Activated naive CD8-positive, alpha-beta T cell treated with anti-CD3 and anti-CD28 coated beads, Interleukin-2, amount 10 ng/mL, durations not matched to agents 7 days and 5 days (primary cell): ENCODE data around the gene TREX2. TPM values are rescaled to one million over a fixed set of nuclear protein-coding genes. Genes with fewer than 3 reads are reported as not detected.

Experiments
- ATAC-seq: fragments of 150-1000 bp; cut with Tn5 transposase; one replicate; pipeline ENCODE4 v1.10.0; 2021; ENCODE audit warnings: low read depth, moderate library complexity
- POLR2A ChIA-PET: fragments of 350-600 bp; sonication (Branson Sonifier 250); formaldehyde crosslinking; loops from one replicate; lab custom pipeline; 2021; ENCODE audit warnings: antibody characterized with exemption; lab: Charles Lee
- DNase-seq: peaks from one replicate; pipeline ENCODE4 v3.0.0; 2021
- H3K27ac Mint-ChIP-seq: one replicate; pipeline ENCODE4 v1.8.0; 2022; ENCODE audit warnings: mild to moderate bottlenecking, mixed read lengths
- H3K27me3 Mint-ChIP-seq: one replicate; pipeline ENCODE4 v1.8.0; 2022; ENCODE audit warnings: mild to moderate bottlenecking, moderate library complexity, mixed read lengths
- H3K36me3 Mint-ChIP-seq: one replicate; pipeline ENCODE4 v1.8.0; 2021; ENCODE audit warnings: mild to moderate bottlenecking, mixed read lengths
- H3K4me1 Mint-ChIP-seq: one replicate; pipeline ENCODE4 v1.8.0; 2021; ENCODE audit warnings: mixed read lengths
- H3K4me3 Mint-ChIP-seq: one replicate; pipeline ENCODE4 v1.8.0; 2022; ENCODE audit warnings: mild to moderate bottlenecking, moderate library complexity, mixed read lengths
- H3K9me3 Mint-ChIP-seq: one replicate; pipeline ENCODE4 v1.8.0; 2021; ENCODE audit warnings: mixed read lengths
- total RNA-seq, 2 experiments: library from RNA; stranded (reverse); gene quantifications; one replicate each; pipeline ENCODE4 v1.2.3, GENCODE V29; 2021

The TREX2 gene, protein sequence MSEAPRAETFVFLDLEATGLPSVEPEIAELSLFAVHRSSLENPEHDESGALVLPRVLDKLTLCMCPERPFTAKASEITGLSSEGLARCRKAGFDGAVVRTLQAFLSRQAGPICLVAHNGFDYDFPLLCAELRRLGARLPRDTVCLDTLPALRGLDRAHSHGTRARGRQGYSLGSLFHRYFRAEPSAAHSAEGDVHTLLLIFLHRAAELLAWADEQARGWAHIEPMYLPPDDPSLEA
- total RNA-seq: 1 to 10 TPM; 2.2 to 3.1 TPM

- H3K4me3 Mint-ChIP-seq: no peak within 1 kb of the TSS
These were observed at the start of gene TREX2 for GRCh38 chrX:153445856-153446635. Gene TREX2, minus strand, starts transcription at chrX:153446056. Its CDS starts 626 bp downstream, at chrX:153445430.

GRCh38 chrX:153495362-153495751 is 49.5 kb upstream of the TREX2 start:
- ATAC-seq: no peak
- POLR2A ChIA-PET: no interaction called here
- H3K9me3 Mint-ChIP-seq: no peaks in the 10 kb centered on the region
- no peaks in the 10 kb centered on the region for H3K36me3 Mint-ChIP-seq
- no peak overlapping the region for H3K27ac Mint-ChIP-seq
- no peak for DNase-seq
- H3K4me1 Mint-ChIP-seq: no peaks in the 10 kb centered on the region
- H3K4me3 Mint-ChIP-seq: no peak overlapping the region
- no peaks in the 10 kb centered on the region for H3K27me3 Mint-ChIP-seq

More at GRCh38 chrX:153445856-153446635, at the start of gene TREX2:
- no peak for ATAC-seq
- Mint-ChIP-seq H3K27me3 (no peaks in the 10 kb centered on the region), H3K9me3 (no peaks in the 10 kb centered on the region), H3K4me1 (no peaks in the 10 kb centered on the region), H3K36me3 (no peaks in the 10 kb centered on the region), H3K27ac (no peak within 1 kb of the TSS)
- no peak for DNase-seq
- POLR2A ChIA-PET: no interaction called here

DNA sequence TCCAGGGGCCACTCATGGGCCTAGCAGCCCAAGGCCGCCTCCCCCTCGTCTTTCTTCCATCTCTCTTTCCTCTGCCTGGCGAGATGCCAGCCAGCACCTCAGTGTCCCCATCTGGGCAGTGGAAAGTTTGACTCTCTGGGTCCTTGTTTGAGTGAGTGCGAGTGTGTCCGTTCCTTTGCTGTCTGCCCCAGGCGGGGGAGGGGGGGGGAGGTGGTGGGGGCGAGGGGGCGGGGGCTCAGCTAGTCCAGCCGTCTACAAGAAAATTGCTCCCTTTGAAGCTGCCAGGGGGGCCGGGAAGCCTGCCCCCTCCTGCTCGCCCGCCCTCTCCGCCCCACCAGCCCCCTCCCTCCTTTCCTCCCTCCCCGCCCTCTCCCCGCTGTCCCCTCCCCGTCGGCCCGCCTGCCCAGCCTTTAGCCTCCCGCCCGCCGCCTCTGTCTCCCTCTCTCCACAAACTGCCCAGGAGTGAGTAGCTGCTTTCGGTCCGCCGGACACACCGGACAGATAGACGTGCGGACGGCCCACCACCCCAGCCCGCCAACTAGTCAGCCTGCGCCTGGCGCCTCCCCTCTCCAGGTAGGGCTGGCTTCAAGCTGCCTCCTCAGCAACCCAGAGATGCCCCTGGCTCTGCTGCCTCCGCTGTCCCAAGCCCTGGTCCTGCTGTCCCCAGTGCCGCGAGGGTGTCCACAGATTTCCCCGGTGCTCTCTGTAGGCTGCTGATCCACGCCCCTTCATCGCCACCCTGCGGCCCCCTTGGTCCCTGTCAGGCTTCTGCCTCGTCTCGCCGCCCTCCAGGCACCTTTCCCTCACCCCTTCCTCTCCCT is 48.9 kb upstream of the TREX2 start, which contains the start of gene BGN:
BGN (plus strand) TSS at position 440 of the 821 bp plus-strand sequence. CDS start 9,652 bp downstream, outside the sequence.
- no peaks in the 10 kb centered on the region for H3K36me3 Mint-ChIP-seq
- DNase-seq (no peak), ATAC-seq (no peak)
- no peak within 1 kb of the TSS for H3K27ac Mint-ChIP-seq
- no peaks in the 10 kb centered on the region for H3K27me3 Mint-ChIP-seq
- no peaks in the 10 kb centered on the region for H3K4me1 Mint-ChIP-seq
- POLR2A ChIA-PET: no interaction called here
- no peaks in the 10 kb centered on the region for H3K9me3 Mint-ChIP-seq
- H3K4me3 Mint-ChIP-seq: no peak within 1 kb of the TSS

- POLR2A ChIA-PET: no interaction called here
- no peaks in the 10 kb centered on the region for H3K9me3 Mint-ChIP-seq
- ATAC-seq: no peak
- no peak for DNase-seq
- H3K27me3 Mint-ChIP-seq: no peaks in the 10 kb centered on the region
- no peak overlapping the region for H3K4me3 Mint-ChIP-seq
- H3K4me1 Mint-ChIP-seq: no peaks in the 10 kb centered on the region
- no peaks in the 10 kb centered on the region for H3K36me3 Mint-ChIP-seq
- H3K27ac Mint-ChIP-seq: no peak overlapping the region
These were observed 48.2 kb upstream of the TREX2 start for GRCh38 chrX:153494061-153494460.

GRCh38 chrX:153493085-153493484 is 47.2 kb upstream of the TREX2 start:
- Mint-ChIP-seq H3K36me3 (no peaks in the 10 kb centered on the region), H3K27ac (no peak overlapping the region), H3K4me3 (no peak overlapping the region), H3K4me1 (no peaks in the 10 kb centered on the region), H3K27me3 (no peaks in the 10 kb centered on the region), H3K9me3 (no peaks in the 10 kb centered on the region)
- no peak for DNase-seq
- ATAC-seq: no peak
- POLR2A ChIA-PET: no interaction called here

DNA sequence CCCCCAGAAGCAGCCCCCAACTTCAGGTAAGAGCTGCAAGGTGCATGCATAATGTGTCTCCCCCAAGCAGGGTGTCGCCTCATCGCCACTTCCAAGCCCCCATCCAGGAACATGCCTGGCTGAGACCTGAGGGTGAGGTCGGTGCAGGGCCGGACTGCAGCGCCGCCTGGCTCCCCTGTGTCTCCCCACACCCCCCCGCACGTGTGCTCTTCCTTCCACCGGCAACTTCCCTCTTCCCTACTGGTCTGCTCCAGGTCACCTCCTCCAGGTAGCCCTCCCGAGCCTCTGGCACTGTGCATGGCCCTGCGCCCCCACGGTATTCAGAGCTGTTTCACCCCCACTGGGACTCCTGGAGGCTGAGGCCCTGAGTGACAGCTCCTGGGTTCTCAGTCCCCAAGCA is 46.7 kb upstream of the TREX2 start:
- POLR2A ChIA-PET: no interaction called here
- no peaks in the 10 kb centered on the region for H3K27me3 Mint-ChIP-seq
- DNase-seq: no peak
- H3K4me1 Mint-ChIP-seq: no peaks in the 10 kb centered on the region
- H3K27ac Mint-ChIP-seq: no peak overlapping the region
- no peak for ATAC-seq
- H3K36me3 Mint-ChIP-seq: no peaks in the 10 kb centered on the region
- no peaks in the 10 kb centered on the region for H3K9me3 Mint-ChIP-seq
- no peak overlapping the region for H3K4me3 Mint-ChIP-seq

GRCh38 chrX:153491918-153492317 is 46.1 kb upstream of the TREX2 start:
- no peaks in the 10 kb centered on the region for H3K4me1 Mint-ChIP-seq
- H3K27ac Mint-ChIP-seq: no peak overlapping the region
- no peaks in the 10 kb centered on the region for H3K27me3 Mint-ChIP-seq
- H3K4me3 Mint-ChIP-seq: no peak overlapping the region
- no peak for ATAC-seq
- POLR2A ChIA-PET: no interaction called here
- no peak for DNase-seq
- no peaks in the 10 kb centered on the region for H3K36me3 Mint-ChIP-seq
- no peaks in the 10 kb centered on the region for H3K9me3 Mint-ChIP-seq

GRCh38 chrX:153491351-153491914 is 45.6 kb upstream of the TREX2 start:
- H3K4me1 Mint-ChIP-seq: no peaks in the 10 kb centered on the region
- POLR2A ChIA-PET: no interaction called here
- no peak for ATAC-seq
- no peaks in the 10 kb centered on the region for H3K36me3 Mint-ChIP-seq
- no peak overlapping the region for H3K4me3 Mint-ChIP-seq
- H3K27me3 Mint-ChIP-seq: no peaks in the 10 kb centered on the region
- DNase-seq: no peak
- no peaks in the 10 kb centered on the region for H3K9me3 Mint-ChIP-seq
- no peak overlapping the region for H3K27ac Mint-ChIP-seq

- ATAC-seq (no peak), DNase-seq (no peak)
- H3K27ac Mint-ChIP-seq: no peak overlapping the region
- no peaks in the 10 kb centered on the region for H3K9me3 Mint-ChIP-seq
- no peaks in the 10 kb centered on the region for H3K36me3 Mint-ChIP-seq
- POLR2A ChIA-PET: no interaction called here
- H3K4me1 Mint-ChIP-seq: no peaks in the 10 kb centered on the region
- no peak overlapping the region for H3K4me3 Mint-ChIP-seq
- no peaks in the 10 kb centered on the region for H3K27me3 Mint-ChIP-seq
These were observed 44.5 kb upstream of the TREX2 start for GRCh38 chrX:153490217-153490930.

DNA sequence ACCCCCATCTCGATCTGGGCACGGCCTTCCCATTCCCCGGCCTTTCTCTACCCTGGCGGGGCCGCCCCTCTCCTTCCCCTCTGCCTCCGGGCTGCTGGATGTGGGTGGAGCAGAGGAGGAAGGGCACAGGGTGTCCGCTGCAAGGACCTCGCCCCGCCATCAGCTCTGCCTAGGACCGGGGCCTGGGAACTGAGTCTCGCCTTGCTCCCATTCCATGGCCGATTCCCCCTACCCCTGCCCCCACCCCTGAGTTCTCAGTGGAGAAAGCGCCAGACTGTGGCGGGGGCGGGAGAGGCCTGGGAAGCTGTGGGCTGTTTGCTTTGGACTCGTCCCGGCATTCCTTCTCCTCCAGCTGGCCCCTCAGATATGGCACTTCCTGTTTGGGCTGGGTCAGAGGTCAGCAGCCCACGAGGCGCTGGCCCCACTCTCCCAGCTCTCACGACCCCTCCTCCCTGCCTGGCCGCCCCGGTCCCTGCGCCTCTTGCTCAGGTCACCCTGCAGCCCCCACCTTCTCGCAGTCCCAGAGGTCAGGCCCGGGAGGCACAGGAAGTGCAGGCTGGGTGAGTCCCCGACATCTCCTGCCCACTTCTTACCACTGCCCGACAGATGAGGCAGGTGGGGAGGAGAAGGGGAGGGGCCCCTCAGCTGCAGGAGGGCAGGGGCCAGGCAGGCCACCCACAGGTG is 42.5 kb upstream of the TREX2 start:
- POLR2A ChIA-PET: no interaction called here
- DNase-seq: no peak

GRCh38 chrX:153487590-153488071 is 41.8 kb upstream of the TREX2 start:
- DNase-seq: no peak
- POLR2A ChIA-PET: no interaction called here
- no peak for ATAC-seq
- Mint-ChIP-seq H3K27me3 (no peaks in the 10 kb centered on the region), H3K4me1 (no peaks in the 10 kb centered on the region), H3K9me3 (no peaks in the 10 kb centered on the region), H3K4me3 (no peak overlapping the region), H3K27ac (no peak overlapping the region), H3K36me3 (no peaks in the 10 kb centered on the region)

More for the DNA sequence above, 42.5 kb upstream of the TREX2 start:
- H3K27me3 Mint-ChIP-seq: no peaks in the 10 kb centered on the region
- H3K36me3 Mint-ChIP-seq: no peaks in the 10 kb centered on the region
- H3K9me3 Mint-ChIP-seq: no peaks in the 10 kb centered on the region
- ATAC-seq: no peak
- H3K27ac Mint-ChIP-seq: no peak overlapping the region
- no peak overlapping the region for H3K4me3 Mint-ChIP-seq
- H3K4me1 Mint-ChIP-seq: no peaks in the 10 kb centered on the region

DNA sequence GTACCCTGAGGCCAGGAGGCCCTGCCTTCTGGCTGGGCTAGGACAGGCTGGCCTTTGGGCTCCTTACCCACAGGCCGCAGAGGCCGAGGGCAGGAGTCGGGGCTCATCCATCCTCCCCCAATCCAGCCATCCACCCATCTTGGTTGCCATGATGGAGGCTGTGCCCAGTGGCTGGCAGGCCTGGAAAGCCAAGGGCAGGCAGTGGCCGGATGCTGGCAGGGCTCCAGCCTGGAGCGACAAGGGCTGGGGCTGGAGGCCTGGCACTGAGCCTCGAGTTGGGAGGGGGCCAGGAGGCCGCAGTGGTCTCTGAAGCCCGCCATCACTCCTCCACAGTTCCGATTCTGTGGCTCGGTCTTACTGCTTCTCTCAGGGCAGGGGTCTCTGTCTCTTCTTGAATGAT is 40.3 kb upstream of the TREX2 start:
- H3K27me3 Mint-ChIP-seq: no peaks in the 10 kb centered on the region
- DNase-seq: no peak
- H3K36me3 Mint-ChIP-seq: no peaks in the 10 kb centered on the region
- H3K4me1 Mint-ChIP-seq: no peaks in the 10 kb centered on the region
- H3K27ac Mint-ChIP-seq: no peak overlapping the region
- H3K9me3 Mint-ChIP-seq: no peaks in the 10 kb centered on the region
- H3K4me3 Mint-ChIP-seq: no peak overlapping the region
- POLR2A ChIA-PET: no interaction called here
- no peak for ATAC-seq
